Activated T-cell treated with anti-CD3 and anti-CD28 coated beads, Interleukin-2, amount 50 U/mL, for 72 hours (primary cell): ENCODE results near the gene ZBTB11. TPM values are rescaled to one million over a fixed set of nuclear protein-coding genes. Genes with fewer than 3 reads are reported as not detected.
A peak's percentile ranks its signal among the peaks of the same experiment; 100 is the strongest.
"Not testable (repeated sequence)": the region's sequence is repeated elsewhere in the genome, so short reads cannot be mapped to it uniquely, and the experiment has no call there.

Source experiments
- ATAC-seq, 2 donors: fragments of 150-1000 bp; cut with Tn5 transposase; replicated peaks in 1 of 2; 2 replicates each; pipeline ENCODE4 v1.10.0; 2021; ENCODE audit warnings: moderate library complexity in 2 of 2, mild to moderate bottlenecking in 1 of 2
- DNase-seq, 2 donors: peaks; one replicate each; pipeline ENCODE4 v3.0.0; 2021 to 2022; ENCODE audit warnings: mixed read lengths in 1 of 2
- H3K27ac Mint-ChIP-seq: one replicate; pipeline ENCODE4 v1.8.0; 2022; ENCODE audit warnings: mild to moderate bottlenecking, moderate library complexity, mixed read lengths
- H3K27me3 Mint-ChIP-seq: one replicate; pipeline ENCODE4 v1.8.0; 2022; ENCODE audit warnings: low read depth, mixed read lengths
- H3K36me3 Mint-ChIP-seq, 2 donors: one replicate each; pipeline ENCODE4 v1.8.0; 2022; ENCODE audit warnings: mixed read lengths in 2 of 2, mild to moderate bottlenecking in 1 of 2; ENCODE audit not compliant: insufficient read depth in 2 of 2
- H3K4me1 Mint-ChIP-seq: one replicate; pipeline ENCODE4 v1.8.0; 2022; ENCODE audit warnings: low read depth, mixed read lengths
- H3K4me3 Mint-ChIP-seq, 2 donors: one replicate each; pipeline ENCODE4 v1.8.0; 2022; ENCODE audit warnings: mild to moderate bottlenecking in 2 of 2, mixed read lengths in 2 of 2, moderate library complexity in 2 of 2
- H3K9me3 Mint-ChIP-seq, 2 donors: one replicate each; pipeline ENCODE4 v1.8.0; 2022; ENCODE audit warnings: mixed read lengths in 2 of 2
- total RNA-seq, 2 donors: library from RNA; stranded (reverse); gene quantifications; one replicate each; pipeline ENCODE4 v1.2.3, GENCODE V29; 2022

ZBTB11 gene
- total RNA-seq, 2 donors from 2014 or later: 26.8 to 31.9 TPM

DNA sequence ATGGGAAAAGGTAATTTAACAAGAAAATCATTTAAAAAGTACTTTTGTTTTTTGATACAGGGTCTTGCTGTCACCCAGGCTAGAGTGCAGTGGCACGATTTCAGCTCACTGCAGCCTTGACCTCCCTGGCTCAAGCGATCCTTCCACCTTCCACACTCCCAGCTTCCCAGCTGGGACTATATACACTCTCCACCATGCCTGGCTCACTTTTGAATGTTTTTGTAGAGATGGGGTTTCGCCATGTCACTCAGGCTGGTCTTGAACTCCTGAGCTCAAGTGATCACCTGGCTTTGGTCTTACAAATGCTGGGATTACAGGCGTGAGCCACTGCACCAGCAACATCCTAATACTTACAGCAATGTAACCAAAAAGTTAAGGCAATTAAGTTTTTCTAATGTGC lies 3.5 kb upstream of the ZBTB11 start:
- peaks cover 13 to 43% of the 10 kb centered on the region in 2 donors for H3K36me3 Mint-ChIP-seq
- H3K4me1 Mint-ChIP-seq: peaks cover 51% of the 10 kb centered on the region
- no peaks in the 10 kb centered on the region for H3K27me3 Mint-ChIP-seq
- no peak for ATAC-seq
- no peak for DNase-seq
- no peaks in the 10 kb centered on the region for H3K9me3 Mint-ChIP-seq
- H3K27ac Mint-ChIP-seq: peak overlapping the region; percentile 77
- H3K4me3 Mint-ChIP-seq: no peak overlapping the region

DNA sequence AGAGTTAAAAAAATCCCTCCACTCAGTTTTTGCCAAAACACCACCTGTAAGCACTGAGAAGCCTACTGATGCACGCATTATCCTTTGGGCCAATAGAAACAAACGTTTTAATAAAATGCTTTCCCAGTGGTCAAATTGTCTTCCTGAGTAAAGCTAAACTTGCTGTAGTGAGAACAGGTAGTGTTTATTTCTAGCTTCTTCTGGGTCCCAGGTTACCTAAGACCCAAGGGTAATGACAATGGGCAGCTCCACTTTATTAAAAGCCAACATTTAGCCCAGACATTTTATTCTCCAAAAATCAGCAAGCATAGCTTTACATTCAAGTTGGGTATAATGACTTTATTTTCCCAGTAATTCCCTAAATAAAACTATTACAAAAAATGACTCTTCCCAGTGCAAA lies 1.9 kb upstream of the ZBTB11 start:
- not testable (repeated sequence) for H3K27ac Mint-ChIP-seq, H3K4me3 Mint-ChIP-seq, ATAC-seq, H3K27me3 Mint-ChIP-seq, DNase-seq, H3K9me3 Mint-ChIP-seq
- H3K4me1 Mint-ChIP-seq: peaks cover 57% of the 10 kb centered on the region
- H3K36me3 Mint-ChIP-seq: peaks cover 5 to 38% of the 10 kb centered on the region in 2 donors

DNA sequence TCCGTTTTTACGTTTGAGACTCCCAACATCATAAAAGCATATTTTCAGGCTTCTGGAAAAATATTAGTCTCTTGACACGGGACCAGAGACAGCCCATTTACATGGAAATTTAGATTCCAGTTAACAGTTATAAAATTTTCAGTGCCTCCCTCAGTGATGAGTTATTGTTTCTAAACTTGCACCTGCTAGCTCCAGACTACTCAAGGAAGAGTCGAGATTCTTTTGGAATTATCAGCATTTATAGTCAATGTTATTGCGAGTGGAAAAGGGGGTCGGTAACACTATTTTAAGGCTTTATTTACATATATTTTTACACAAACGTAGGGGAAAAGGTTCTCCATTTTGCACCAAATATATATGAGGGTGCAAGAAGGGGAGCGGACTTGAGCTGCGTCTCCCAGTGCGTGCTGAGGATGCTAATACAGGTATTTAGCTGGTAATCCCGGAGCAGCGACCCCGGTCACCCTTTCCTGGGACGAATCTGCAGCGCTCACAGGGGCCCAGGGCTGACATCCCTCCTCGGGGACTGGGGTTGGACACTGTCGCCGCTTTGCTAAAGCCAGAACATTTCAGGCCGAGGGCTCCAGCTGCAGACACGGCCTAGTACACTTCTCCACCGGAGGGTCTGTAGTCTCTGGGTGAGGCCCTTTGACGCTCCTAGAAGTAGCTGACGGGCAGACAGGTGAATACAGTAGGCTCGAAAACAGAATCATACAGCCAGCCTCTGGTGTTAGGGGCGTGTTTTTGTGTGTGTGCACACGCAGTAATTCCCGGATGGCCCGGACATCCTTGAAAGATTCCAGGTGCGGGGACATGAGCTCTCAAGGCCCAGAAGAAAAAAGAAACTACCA lies 729 bp upstream of the ZBTB11 start:
- no peaks in the 10 kb centered on the region for H3K9me3 Mint-ChIP-seq
- H3K36me3 Mint-ChIP-seq: peaks cover 5 to 37% of the 10 kb centered on the region in 2 donors
- H3K4me3 Mint-ChIP-seq: peak overlapping the region; percentile 93 to 95
- peaks cover 66% of the 10 kb centered on the region for H3K4me1 Mint-ChIP-seq
- ATAC-seq (no peak), DNase-seq (peak in 1 of 2 donors; percentile 23)
- no peaks in the 10 kb centered on the region for H3K27me3 Mint-ChIP-seq
- H3K27ac Mint-ChIP-seq: peak overlapping the region; percentile 81

DNA sequence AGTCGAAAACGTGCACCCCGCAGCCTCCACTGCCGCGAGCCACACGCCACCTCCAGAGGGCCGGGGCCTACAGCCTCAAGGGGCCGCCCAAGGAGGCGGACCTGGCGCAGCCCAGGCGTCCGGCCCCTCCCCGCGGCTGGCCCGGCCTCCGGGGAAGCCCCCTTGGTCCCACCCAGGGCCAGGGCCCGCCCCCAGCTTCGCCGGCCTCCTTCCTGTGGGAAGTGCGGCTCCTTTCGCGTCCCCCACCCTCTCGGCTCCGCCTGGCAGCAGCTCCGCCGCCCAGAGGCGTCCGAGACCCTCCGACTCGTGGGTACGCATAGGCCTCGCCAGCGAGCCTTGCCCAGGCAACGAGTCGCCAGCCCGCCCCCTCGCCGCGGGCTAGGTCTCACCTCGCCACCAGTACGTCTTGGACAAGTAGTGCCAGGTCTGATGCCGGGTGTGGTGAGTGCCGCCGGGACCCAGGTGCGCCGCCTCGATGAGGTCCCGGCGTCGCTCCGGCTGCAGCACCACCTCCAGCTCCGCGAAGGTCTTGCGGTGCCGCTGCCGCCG lies 642 bp downstream of the ZBTB11 start:
- no peaks in the 10 kb centered on the region for H3K27me3 Mint-ChIP-seq
- ATAC-seq (peak; percentile 86 to 90), DNase-seq (peak; percentile 96 to 97)
- peak overlapping the region; percentile 96 for H3K27ac Mint-ChIP-seq
- H3K4me3 Mint-ChIP-seq: peak overlapping the region; percentile 93 to 95
- H3K36me3 Mint-ChIP-seq: peaks cover 2 to 30% of the 10 kb centered on the region in 2 donors
- H3K9me3 Mint-ChIP-seq: no peaks in the 10 kb centered on the region
- H3K4me1 Mint-ChIP-seq: peaks cover 66% of the 10 kb centered on the region

DNA sequence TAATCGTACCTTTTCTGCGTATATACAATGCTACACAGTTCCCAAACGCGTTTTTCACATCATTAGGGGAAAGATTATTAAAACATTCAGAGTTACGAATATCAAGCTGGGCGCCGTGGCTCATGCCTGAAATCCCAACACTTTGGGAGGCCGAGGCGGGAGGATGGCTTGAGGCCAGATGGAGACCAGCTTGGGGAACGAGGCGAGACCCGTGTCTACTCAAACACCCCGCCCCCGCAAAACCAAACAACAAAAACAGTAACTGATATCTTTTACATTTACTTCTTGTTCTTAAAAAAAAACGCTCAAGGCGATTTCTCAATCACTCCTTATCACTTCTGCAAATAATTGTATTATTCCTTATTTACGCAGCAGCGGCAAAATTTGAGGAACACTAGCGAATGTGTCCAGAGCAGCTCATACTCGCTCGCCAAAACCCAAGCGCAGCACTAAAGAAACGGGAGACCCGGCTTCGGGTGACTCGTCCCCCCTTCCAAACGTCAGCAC lies 1.2 kb downstream of the ZBTB11 start:
- Mint-ChIP-seq H3K9me3 (no peaks in the 10 kb centered on the region), H3K36me3 (peaks cover 2 to 29% of the 10 kb centered on the region in 2 donors), H3K27me3 (no peaks in the 10 kb centered on the region), H3K4me1 (peaks cover 69% of the 10 kb centered on the region), H3K4me3 (peak overlapping the region; percentile 93 to 95), H3K27ac (peak overlapping the region; percentile 96)
- no peak for ATAC-seq
- no peak for DNase-seq

DNA sequence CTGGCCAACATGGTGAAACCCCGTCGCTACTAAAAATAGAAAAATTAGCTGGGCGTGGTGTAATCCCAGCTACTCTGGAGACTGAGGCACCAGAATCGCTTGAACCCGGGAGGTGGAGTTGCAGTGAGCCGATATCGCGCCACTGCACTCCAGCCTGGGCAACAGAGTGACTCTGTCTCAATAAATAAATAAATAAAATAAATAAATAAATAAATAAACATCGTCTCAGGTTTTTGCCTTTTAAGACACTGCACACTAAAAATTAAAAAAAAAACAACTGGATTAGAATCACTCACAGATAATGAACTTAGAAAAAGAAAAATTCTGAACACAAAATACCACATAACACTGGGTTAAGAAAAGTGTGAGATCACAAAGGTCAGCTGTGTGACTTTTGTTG lies 2.4 kb downstream of the ZBTB11 start:
- no peaks in the 10 kb centered on the region for H3K27me3 Mint-ChIP-seq
- H3K4me3 Mint-ChIP-seq: peak overlapping the region; percentile 93 to 95
- H3K36me3 Mint-ChIP-seq: peaks cover 2 to 19% of the 10 kb centered on the region in 2 donors
- H3K4me1 Mint-ChIP-seq: peaks cover 70% of the 10 kb centered on the region
- ATAC-seq (no peak), DNase-seq (no peak)
- no peaks in the 10 kb centered on the region for H3K9me3 Mint-ChIP-seq
- H3K27ac Mint-ChIP-seq: no peak overlapping the region

DNA sequence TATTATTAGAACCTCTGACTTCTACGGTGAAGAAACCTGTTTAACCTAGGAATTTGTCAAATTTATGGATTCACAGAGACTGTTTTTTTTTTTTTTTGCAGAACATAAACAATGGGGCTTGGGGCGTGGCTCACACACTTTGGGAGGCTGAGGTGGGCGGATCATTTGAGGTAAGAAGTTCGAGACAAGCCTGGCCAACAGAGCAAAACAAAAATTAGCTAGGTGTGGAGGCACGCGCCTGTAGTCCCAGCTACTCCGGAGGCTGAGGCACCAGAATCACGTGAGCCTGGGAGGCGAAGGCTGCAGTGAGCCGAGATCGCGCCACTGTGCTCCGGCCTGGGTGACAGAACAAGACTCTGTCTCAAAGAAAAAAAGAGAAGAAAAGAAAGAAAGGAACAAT lies 3.0 kb downstream of the ZBTB11 start:
- Mint-ChIP-seq H3K36me3 (peaks cover 2 to 20% of the 10 kb centered on the region in 2 donors), H3K4me3 (peak overlapping the region; percentile 56 to 77), H3K9me3 (no peaks in the 10 kb centered on the region), H3K27me3 (no peaks in the 10 kb centered on the region), H3K4me1 (peaks cover 70% of the 10 kb centered on the region), H3K27ac (peak overlapping the region; percentile 61)
- DNase-seq: no peak
- no peak for ATAC-seq

DNA sequence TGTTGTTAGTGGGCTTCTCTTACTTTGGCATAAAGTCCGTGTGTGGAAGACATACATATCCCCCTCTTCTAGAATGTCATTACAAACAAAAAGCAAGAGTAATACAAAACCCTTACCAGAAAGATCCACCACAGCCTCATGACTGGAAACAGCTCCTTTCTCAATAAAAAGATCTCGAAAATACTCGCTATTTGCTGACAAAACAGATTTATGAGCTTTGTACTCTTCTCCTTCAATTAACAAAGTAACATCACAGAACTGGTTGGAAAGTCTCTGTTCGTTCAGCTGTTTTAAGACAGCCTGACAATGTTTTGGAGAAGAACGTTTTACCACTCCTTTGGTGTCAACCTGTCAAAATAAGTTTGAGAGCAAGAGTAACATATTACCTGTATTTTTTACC lies 5.9 kb downstream of the ZBTB11 start:
- Mint-ChIP-seq H3K27me3 (no peaks in the 10 kb centered on the region), H3K9me3 (no peaks in the 10 kb centered on the region), H3K27ac (peak overlapping the region; percentile 46), H3K4me1 (peaks cover 54% of the 10 kb centered on the region), H3K36me3 (peaks cover 2 to 25% of the 10 kb centered on the region in 2 donors), H3K4me3 (no peak overlapping the region)
- no peak for ATAC-seq
- DNase-seq: no peak

DNA sequence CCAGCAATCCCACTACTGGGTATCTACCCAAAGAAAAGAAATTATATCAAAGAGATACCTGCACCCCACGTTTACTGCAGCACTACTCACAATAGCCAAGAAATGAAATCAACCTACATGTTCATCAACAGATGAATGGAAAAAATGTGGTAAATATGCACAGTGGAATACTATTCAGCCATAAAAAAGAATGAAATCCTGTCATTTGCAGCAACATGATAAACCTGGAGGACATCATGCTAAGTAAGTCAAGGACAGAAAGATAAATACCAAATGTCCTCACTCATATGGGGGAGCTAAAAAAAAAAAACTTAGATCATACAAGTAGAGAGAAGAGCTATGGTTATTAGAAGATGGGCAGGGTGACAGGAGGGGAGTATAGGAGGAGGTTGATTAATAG lies 9.1 kb downstream of the ZBTB11 start:
- peak overlapping the region; percentile 85 for H3K27ac Mint-ChIP-seq
- no peaks in the 10 kb centered on the region for H3K27me3 Mint-ChIP-seq
- ATAC-seq (no peak), DNase-seq (no peak)
- H3K9me3 Mint-ChIP-seq: no peaks in the 10 kb centered on the region
- peaks cover 9 to 40% of the 10 kb centered on the region in 2 donors for H3K36me3 Mint-ChIP-seq
- no peak overlapping the region for H3K4me3 Mint-ChIP-seq
- peaks cover 22% of the 10 kb centered on the region for H3K4me1 Mint-ChIP-seq

DNA sequence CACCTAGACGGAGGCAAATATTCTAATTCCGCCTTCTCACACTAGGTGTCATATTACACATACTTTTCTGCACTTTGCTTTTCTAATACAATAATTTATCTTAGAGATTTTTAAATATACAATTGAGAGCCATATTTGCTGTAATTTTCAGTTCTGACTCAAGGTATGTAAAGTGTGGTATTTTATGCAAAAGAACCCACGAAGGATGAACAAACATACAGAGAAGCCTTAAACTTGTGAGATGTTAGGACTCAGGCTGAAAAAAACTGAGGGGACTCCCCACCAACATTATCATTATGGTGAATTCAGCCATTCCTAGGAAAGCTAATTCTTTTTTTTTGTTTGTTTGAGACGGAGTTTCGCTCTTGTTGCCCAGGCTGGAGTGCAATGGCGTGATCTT lies 9.6 kb downstream of the ZBTB11 start:
- peaks cover 17% of the 10 kb centered on the region for H3K4me1 Mint-ChIP-seq
- H3K9me3 Mint-ChIP-seq: no peaks in the 10 kb centered on the region
- peaks cover 9 to 38% of the 10 kb centered on the region in 2 donors for H3K36me3 Mint-ChIP-seq

DNA sequence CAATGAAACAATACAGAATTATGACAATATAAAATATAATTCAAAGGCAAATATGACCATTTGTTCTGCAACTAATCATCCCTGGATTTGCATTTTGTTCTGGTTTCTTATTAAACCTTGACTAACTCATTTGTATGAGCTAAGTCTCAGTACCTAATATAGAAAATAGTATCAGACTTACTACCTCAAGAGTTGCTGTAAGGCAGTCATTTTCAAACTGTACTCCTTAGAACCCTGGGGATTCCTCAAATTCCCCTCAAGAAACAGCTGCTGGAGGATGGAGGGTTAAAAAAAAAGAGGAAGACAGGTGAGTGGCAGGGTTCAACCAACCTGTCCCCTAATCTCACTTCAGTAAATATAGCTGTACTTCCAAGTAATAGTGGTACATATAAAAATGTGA lies 11.1 kb downstream of the ZBTB11 start:
- H3K27ac Mint-ChIP-seq: no peak overlapping the region

More for the DNA sequence above, 9.6 kb downstream of the ZBTB11 start:
- H3K4me3 Mint-ChIP-seq: no peak overlapping the region
- H3K27ac Mint-ChIP-seq: no peak overlapping the region
- DNase-seq (no peak), ATAC-seq (no peak)
- no peaks in the 10 kb centered on the region for H3K27me3 Mint-ChIP-seq

DNA sequence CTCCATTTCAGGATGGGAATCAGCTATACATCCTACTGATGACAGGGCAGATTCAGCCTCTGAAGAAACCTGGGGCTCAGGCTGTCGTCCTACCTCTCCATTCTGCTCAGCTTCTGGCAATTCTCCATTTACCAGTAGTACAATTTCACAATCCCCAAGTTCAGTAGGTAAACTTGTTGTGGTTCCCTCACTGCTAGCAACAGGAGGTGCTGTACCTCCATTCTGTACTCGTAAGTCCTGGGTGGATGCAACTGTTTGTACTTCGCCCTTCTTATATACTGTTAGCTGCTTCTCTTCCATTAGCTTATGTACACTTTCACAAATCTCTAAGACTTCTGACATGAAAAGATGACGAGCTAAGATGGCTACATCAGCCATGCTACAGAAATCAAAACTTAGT lies 11.6 kb downstream of the ZBTB11 start:
- no peak for ATAC-seq
- peak overlapping the region; percentile 20 for H3K27ac Mint-ChIP-seq

More for the DNA sequence above, 11.1 kb downstream of the ZBTB11 start:
- ATAC-seq: no peak
- DNase-seq: no peak
- Mint-ChIP-seq H3K4me1 (peaks cover 2% of the 10 kb centered on the region), H3K4me3 (no peak overlapping the region), H3K27me3 (no peaks in the 10 kb centered on the region), H3K36me3 (peaks cover 8 to 35% of the 10 kb centered on the region in 2 donors), H3K9me3 (no peaks in the 10 kb centered on the region)

DNA sequence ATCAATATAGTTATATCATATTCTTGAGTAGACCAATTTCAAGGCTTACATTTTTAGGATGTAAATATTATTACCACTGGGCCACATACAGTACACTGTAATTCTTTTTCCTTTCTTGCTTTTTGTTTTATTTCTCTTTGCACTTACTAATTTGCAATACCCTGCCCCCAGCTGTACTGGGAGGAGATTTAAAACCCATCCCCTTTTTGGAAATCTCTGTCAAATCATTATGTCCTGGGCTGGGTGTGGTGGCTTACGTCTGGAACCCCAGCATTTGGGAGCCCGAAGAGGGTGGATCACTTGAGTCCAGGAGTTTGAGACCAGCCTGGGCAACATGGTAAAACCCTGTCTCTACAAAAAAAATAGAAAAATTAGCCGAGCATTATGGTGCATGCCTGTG lies 16.2 kb downstream of the ZBTB11 start:
- Mint-ChIP-seq H3K36me3 (peaks cover 11 to 44% of the 10 kb centered on the region in 2 donors), H3K27ac (no peak overlapping the region), H3K27me3 (no peaks in the 10 kb centered on the region), H3K4me1 (no peaks in the 10 kb centered on the region), H3K9me3 (no peaks in the 10 kb centered on the region), H3K4me3 (no peak overlapping the region)
- no peak for ATAC-seq
- no peak for DNase-seq

More for the DNA sequence above, 11.6 kb downstream of the ZBTB11 start:
- Mint-ChIP-seq H3K36me3 (peaks cover 9 to 33% of the 10 kb centered on the region in 2 donors), H3K4me1 (no peaks in the 10 kb centered on the region), H3K9me3 (no peaks in the 10 kb centered on the region), H3K27me3 (no peaks in the 10 kb centered on the region), H3K4me3 (no peak overlapping the region)
- DNase-seq: no peak
